WI38 (cell line): ENCODE measurements around the gene FMNL2.

Source experiments
- H3K4me3 ChIP-seq: 2 replicates; pipeline ENCODE4 v1.5.1; 2011; ENCODE audit warnings: low read depth, mild to moderate bottlenecking, control low read depth, low read length
- CTCF ChIP-seq: IDR thresholded peaks from 2 replicates; pipeline ENCODE4 v1.5.1; 2012; ENCODE audit warnings: low read depth, mild to moderate bottlenecking, control low read depth, low read length

Gene FMNL2

GRCh38 chr2:152693033-152693432, 358.1 kb downstream of the FMNL2 start:
- no peak for TF ChIP-seq CTCF
- no peak overlapping the region for H3K4me3 ChIP-seq

GRCh38 chr2:152694161-152694661, 359.2 kb downstream of the FMNL2 start:
- TF ChIP-seq CTCF: no peak
- peak overlapping the region; percentile 46 for H3K4me3 ChIP-seq

GRCh38 chr2:152695763-152696162, 360.8 kb downstream of the FMNL2 start:
- no peak overlapping the region for H3K4me3 ChIP-seq
- no peak for TF ChIP-seq CTCF

- TF ChIP-seq CTCF: no peak
- no peak overlapping the region for H3K4me3 ChIP-seq
Measured at GRCh38 chr2:152696476-152696875, 361.5 kb downstream of the FMNL2 start.
